HG03439 (cell line): ENCODE data around the gene FMO2.

ENCODE experiments used
- ATAC-seq: cut with Tn5 transposase; IDR thresholded peaks from one replicate; pipeline ENCODE4 v1.9.1; 2021; ENCODE audit warnings: mild to moderate bottlenecking, moderate library complexity; ENCODE audit not compliant: unreplicated experiment

The FMO2 gene, protein sequence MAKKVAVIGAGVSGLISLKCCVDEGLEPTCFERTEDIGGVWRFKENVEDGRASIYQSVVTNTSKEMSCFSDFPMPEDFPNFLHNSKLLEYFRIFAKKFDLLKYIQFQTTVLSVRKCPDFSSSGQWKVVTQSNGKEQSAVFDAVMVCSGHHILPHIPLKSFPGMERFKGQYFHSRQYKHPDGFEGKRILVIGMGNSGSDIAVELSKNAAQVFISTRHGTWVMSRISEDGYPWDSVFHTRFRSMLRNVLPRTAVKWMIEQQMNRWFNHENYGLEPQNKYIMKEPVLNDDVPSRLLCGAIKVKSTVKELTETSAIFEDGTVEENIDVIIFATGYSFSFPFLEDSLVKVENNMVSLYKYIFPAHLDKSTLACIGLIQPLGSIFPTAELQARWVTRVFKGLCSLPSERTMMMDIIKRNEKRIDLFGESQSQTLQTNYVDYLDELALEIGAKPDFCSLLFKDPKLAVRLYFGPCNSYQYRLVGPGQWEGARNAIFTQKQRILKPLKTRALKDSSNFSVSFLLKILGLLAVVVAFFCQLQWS

DNA sequence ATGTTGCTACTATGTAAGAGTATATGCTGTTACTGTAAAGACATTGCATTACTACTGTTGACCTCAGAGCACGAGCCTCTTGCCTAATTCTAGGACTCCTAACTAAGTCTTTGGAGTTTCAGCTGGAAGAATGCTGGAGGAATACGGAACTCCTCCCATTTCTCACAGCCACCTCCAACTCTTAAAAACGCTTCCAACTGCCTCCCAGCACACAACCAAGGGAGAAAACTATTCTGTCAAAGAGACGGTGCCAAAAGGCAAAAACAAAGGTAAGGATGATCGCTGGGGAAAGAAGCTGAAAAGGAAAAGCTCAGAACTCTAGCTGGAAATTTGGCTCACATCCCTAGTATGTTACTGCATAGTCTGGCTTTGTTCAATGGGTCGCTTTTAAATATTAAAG lies at the start of gene FMO2:
FMO2 (plus strand) TSS at position 210 of the 400 bp plus-strand sequence. CDS start 414 bp downstream, outside the sequence.
- no peak for ATAC-seq

DNA sequence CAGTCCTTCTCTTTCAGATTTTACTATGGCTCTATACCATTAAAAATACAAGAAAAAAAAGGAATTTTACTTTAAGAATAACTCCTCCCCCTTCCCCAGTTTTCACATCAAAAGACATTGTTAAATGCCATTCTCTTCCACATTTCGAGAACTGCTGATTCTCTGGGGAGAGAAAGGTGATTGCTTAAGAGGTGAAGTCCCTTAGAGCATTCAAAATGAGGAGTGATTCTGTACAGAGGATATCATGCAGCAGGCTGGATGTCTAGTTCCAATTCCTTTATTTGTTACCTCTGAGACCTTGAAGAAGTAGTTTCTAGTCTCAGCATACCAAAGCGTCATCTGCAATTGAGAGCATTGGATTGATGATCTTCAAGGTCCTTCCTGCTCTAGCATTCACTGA lies 47.5 kb upstream of the FMO2 start:
- no peak for ATAC-seq

DNA sequence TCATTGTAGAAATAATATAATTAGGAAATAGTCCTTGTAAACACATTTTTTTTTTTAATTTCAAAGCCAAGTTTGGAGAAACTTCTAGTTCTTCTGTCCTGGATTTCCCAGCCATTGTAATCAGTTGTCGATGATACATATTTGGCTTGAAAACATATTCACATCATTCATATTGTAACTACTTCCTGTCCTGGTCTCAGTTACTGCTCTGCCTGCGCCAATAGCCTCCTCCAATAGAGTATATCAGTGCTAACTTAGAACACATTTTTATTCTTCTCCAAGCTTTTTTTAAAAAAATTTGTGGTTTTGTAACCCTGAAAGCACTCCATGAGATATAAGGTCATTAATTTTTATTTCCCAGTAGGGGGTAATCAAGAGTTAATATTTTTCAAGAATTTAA lies 46.1 kb upstream of the FMO2 start:
- no peak for ATAC-seq

DNA sequence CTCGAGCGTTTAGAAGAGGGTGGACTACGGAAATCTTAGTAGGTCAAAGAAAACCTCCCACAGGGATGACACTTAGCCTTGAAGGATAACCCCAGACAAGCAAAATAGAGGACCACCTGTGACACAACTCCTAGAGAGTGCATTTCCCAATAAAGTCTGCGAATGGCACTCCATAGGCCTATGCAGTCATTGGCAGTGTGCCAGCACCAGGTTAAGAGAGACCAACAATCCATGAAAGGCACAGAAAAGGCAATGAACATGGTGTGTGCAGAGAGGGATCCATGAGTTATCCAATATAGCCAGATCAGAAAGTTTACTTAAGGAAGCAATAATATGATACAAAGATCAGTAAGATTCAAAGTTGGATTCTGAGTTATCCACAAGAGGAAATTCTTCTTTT lies 45.2 kb upstream of the FMO2 start:
- no peak for ATAC-seq

DNA sequence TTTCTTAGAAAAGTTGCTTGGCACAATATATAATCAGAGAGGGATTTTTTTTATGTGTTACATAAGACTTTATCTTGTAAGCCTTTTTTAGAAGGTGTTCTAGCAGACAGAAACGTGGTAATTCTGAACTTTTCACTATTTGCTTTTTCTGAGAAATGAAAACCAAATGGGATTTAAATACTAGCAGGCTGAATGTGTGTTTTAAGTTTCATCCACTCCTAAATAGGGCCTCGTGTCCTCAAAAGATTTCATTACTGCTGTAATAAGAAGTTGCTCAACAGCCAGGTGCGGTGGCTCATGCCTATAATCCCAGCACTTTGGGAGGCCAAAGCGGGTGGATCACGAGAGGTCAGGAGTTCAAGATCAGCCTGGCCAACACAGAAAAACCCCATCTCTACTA lies 44.7 kb upstream of the FMO2 start:
- ATAC-seq = no peak

DNA sequence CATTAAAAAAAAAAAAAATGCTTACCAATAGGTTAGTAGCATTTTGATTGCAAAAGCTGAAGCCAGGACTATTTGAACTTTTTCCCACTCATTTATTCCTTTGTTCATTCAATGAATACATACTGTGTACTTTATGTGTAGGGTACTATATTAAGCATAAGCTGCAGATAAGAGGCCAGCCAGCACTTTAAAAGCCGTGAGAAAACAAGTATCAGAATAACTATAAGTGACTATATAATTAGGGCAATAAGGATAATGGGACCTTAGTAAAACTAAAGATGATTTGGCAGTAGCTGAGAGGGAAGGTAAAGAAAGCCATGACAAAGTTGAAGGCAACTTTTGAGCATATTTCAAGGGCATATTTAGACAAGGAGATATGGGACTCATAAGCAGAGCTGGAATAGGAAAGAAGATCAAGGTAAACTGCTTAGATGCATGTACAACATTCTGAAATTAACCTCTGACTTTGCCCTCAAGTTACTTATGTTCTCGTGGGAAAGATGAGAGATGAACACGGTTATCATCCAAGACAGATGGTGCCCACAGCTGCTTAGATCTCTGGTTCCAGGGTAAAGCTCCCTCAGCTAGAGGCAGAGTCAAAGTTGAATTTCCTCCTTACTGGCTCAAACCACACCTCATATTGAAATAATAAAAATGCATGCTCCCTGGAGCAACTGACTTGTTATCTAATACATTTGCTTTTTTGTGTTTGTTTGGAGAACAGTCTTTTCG lies 44.0 kb upstream of the FMO2 start:
- ATAC-seq = no peak

DNA sequence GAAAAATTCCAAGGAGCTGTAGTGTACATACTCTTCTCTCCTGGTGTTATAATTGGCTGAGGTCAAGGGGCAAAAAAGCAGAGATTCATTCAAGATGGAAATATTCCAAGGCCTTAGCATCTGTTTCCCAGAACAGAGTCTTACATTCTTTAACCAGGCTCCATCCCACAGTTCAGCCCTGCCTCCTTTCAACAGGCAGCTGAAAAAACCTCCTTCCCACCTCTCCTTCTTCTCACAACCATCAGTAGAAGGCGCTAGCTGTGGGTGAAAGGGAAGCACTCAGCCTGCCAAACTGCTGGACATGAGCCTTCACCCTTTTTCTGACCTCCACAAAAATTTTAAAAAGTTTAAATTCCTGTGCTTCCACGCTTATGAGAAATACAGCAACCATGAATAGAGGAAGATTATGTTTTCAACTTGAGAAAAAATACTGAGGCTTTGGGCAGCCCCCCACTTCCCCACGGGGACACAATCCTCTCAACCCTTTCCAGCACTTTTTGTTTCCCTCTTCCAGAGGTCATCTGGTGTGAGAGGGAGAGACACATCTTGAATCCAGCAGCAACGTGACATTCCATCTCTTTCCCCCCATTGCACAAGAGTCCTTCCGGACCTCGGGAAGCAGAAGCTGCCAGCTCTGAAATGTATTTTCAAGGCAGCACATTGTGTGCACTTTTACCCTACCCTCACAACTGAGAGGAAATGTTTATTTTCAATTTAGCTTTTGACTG lies 43.2 kb upstream of the FMO2 start:
- ATAC-seq = no peak

DNA sequence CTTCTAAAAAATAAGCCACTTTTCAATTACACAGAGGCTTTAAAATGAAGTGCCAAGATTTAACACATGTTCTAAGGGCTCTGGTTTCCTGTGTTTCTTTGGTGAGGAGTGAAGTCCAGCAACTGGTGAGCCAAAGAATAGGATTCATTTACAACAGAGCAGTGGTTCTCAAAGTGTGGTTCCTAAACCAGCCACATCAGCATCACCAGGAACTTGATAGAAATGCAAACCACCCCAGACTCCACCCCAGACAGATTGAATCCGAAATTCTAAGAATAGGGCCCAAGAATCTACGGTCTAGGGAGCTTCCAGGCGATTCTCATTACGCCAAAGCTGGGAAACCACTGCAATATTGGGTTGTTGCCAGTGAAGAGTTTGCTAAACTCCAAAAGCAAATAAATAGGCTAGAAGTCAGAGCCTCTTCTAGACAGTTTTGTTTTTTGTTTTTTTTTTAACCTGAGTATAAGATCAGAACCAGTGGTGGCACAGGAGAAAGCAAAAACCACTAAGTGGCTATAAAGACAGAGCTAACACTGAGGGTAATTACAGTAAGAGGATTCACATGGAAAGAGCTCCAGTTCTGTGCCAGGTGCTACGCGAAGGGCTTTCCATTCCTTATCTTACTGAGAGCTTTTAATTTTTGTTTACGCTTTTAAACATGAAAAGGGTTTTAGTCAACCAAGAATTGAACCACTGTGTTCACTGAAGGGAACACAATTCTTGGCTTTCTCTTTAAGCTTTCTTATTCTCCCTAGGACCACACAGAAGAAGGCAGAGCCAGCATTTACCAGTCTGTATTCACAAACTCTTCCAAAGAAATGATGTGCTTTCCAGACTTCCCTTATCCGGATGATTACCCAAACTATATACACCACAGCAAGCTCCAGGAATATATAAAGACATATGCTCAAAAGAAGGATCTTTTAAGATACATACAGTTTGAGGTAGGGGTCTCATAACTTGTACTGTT lies 42.4 kb upstream of the FMO2 start:
- ATAC-seq = no peak

DNA sequence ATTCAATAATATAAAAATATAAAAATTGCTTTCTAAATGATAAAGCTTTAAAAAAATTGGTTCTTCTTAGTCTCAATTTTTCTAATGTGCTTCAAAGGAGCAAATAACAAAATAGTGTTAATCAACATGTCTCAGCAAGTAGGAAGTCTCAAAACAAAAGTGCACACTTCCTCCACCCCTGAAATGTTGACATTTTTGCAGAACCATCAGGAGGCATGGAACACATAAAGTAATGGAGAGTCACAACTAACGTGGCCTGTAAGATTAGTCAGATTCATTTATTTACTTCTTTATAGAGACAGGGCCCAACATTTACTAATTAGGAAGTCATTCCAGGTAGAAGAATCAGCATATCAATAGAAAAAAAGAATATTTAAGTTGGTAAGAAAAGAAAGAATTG lies 34.9 kb upstream of the FMO2 start:
- ATAC-seq = no peak

DNA sequence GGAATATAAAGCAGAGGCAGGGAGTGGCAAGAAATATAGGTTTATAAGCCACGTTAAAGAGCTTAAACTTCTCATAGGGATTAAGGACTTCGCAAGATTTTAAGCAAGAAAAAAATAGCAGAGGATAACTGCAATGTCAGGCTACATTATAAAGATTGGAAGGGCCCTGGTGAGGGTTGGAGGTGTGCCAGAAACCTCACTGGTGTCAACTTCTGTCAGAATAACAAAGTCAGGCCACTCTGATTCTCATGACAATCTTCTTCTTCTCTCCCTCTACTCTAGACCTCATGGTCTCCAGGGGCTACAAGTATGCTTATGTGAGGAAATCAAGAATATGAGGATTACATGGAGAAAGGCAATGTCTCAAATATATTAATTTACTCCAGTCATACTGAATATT lies 32.6 kb upstream of the FMO2 start:
- ATAC-seq = no peak

DNA sequence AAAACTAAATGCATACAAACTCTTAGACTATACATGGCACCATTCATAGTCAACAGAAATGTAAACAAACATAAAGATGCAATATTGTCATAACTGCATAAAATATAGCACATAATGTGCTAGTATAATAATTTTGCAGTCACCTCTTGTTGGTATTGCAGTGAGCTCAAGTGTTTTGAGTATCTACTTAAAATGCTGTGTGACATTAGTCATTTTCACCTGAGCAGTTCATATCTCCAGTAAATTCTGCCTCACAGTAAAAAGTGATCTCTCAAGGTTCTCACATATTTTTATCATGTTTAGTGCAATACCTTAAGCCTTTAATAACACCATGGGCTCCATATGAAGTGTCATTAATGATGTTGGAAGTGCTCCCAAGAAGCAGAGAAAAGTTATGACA lies 29.6 kb upstream of the FMO2 start:
- ATAC-seq = no peak

DNA sequence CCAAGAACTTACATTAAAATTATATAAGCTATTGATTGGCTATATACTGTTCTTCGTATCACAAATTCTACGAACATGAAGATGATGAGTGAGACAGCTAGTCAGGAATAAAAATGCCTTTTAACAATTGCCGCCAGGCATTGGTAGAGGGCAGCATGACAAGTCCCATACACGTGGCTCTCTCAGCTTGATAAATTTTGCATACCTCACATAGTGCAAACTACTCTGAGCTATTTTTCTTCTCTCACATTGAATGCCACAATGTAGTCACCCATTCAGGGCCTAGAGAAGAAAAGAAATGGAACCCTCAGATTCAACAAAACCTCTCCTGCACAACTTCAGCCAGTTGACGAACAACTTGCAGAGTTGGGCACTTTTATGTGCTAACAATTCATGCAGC lies 27.0 kb upstream of the FMO2 start:
- no peak for ATAC-seq

DNA sequence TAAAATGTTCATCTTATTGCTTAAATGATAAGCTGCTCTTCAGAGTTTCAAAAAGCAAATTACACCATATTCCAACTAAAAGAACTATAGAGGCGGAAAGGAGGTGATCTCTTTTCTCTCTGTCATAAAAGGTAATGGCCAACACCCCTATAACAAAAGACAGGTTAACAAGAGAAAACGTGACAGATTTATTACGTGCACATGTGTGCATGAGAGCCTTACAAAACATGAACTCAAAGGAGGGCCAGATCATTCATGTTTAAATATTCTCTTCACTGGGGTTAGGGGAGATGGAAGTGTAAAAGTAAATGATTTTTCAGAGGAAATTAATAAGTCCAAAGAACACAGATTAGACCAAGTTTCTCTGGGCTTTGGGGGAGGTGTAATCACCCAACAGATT lies 26.5 kb upstream of the FMO2 start:
- no peak for ATAC-seq

DNA sequence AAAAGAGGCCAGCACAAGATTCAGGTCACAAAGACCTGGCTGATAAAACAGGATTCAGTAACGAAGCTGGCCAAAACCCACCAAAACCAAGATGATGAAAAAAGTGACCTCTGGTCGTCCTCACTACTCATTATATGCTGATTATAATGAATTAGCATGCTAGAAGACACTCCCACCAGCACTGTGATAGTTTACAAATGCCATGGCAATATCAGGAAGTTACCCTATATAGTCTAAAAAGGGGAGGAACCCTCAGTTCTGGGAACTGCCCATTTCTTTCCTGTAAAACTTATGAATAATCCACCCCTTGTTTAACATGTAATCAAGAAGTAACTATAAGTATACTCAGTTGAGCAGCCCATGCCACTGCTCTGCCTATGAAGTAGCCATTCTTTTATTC lies 26.0 kb upstream of the FMO2 start:
- ATAC-seq = no peak

DNA sequence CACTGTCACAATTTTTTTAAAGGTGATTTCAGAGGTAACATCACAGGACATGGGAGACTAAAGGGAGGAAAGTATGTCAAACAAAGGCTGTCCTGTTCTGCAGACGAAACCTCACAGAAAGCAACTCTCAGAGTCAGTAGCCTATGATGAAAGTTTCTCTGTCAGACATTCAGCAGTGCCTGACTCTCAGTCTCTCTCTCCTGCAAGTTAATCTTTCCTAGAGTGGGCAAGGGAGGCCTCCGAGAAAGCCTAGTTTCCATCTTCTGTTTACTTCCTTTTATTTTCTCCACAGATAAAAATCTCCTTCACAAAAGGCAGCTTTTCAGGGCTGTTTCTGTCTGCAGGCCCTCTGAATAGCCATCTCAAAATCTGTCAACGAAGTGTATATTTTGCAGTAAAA lies 24.9 kb upstream of the FMO2 start:
- ATAC-seq = no peak

DNA sequence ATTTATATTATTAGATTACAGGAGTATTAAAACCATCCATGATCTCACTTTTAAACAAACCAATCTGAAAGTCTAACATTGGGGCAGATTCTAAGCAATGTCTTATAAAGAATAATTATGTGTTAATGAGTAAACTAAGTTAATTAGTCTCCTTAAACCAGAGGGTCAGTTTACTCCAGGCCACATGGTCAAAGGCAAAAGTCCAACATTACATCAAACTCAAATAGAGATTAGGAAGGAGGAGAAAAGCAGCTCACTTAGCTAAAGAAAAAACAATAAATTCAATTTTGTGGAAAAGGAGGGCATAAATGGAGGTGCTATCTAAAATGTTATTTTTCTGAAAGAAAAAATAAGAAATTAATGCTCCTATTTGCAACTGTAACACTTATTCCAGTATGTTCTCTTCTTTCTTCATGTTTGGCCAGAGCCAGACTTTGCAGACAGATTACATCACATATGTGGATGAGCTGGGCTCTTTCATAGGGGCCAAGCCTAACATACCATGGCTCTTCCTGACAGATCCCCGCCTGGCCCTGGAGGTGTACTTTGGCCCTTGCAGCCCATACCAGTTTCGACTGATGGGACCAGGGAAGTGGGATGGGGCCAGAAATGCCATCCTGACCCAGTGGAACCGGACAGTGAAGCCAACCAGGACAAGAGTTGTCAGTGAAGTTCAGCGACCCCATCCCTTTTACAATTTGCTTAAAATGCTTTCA lies 24.3 kb upstream of the FMO2 start:
- ATAC-seq = no peak

DNA sequence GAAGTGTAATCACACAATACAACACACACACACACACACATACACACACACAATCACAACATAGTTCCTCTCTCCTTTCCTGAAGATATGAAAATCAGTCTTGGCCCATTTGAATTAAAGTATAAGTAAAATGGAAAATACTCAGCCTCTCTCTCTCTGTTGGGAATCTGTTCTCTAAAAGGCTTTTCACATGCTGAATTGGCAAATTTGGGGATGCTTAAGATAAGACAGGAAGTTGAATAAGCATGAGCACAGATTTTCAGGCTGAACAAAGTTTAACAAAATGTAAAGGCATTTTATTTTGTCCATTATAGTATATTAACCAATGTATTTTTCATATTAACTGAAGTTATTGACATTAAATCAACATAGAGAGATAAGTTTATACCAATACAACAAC lies 23.7 kb upstream of the FMO2 start:
- no peak for ATAC-seq

DNA sequence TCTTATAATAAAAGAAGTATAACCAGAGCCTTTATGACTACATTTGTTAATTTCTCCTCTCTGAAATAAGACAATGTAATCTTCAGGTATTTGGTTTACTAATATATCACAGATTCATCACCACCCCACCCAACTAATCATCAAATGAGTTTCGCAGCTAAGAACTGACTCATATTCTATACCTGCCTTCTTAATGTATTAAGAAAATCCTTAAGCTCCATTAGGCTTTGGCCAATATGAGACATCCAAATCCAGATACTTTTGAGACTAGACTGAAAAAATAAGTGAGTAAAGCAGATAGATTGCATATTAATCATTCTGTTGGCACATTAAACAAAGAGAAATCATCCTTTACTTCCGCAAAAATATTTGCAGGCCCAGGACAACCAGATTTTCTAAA lies 18.7 kb upstream of the FMO2 start:
- no peak for ATAC-seq

DNA sequence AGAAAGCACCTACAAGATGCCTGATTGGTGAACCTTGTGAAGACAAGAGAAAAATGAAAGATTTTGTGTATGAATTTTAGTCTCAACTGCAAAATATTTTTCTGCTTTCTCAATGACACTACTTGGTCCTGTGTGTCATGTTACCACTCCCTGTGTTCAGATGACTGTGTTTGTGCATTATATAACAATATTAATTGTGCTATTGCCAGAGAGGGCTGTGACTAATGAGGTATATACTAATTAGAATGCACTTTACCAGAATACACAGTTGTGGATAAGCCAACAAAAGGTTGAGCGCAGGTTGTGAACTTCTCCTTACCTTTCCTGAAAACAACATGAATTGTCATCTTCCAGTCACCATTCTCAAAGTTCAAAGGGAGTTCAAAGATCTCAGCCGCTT lies 17.3 kb upstream of the FMO2 start:
- no peak for ATAC-seq

DNA sequence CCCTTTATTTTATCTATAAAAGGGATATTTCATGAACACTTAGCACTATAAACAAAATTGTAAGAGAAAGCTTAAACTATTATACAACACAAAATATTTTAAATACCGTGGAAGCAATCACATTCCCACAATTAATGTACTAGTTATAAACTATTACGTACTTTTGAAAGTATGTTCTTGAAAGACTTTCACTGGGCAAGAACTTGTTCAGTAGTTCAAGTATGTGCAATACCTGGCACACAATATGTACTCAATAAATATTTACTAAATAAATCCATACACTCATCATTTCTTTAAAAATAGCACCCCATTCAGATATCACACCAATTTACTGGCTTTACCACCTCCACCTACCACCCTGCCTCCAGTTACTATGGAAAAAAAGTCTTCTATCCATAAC lies 12.6 kb upstream of the FMO2 start:
- ATAC-seq = no peak
